ENCODE measurements around the gene MAPRE3. TPM values are rescaled to one million over a fixed set of nuclear protein-coding genes. Genes with fewer than 3 reads are reported as not detected.

The MAPRE3 gene
- total RNA-seq, 4 donors from 2014 or later = 16.8 to 64.7 (median 32.9) TPM

DNA sequence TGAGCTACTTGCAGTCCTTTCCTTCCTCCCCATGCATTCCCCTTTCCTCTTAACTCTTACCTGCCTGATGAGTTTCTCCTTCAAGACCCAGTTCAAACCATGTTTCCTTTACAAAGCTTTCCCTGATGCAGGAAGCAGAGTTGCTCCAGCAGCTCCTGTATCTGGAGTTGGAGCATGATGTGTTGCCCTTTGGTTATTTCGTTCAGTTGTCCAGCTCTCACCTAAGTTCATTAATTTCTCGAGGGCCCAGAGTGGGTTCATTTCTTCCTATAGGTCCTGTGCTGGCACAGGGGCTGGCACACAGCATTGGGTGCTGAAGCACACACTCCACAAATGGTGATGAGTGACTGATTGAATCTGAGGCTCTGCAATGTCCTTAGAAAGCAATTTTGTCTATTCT is 39.3 kb downstream of the MAPRE3 start:
- TF ChIP-seq, protein P1, sequence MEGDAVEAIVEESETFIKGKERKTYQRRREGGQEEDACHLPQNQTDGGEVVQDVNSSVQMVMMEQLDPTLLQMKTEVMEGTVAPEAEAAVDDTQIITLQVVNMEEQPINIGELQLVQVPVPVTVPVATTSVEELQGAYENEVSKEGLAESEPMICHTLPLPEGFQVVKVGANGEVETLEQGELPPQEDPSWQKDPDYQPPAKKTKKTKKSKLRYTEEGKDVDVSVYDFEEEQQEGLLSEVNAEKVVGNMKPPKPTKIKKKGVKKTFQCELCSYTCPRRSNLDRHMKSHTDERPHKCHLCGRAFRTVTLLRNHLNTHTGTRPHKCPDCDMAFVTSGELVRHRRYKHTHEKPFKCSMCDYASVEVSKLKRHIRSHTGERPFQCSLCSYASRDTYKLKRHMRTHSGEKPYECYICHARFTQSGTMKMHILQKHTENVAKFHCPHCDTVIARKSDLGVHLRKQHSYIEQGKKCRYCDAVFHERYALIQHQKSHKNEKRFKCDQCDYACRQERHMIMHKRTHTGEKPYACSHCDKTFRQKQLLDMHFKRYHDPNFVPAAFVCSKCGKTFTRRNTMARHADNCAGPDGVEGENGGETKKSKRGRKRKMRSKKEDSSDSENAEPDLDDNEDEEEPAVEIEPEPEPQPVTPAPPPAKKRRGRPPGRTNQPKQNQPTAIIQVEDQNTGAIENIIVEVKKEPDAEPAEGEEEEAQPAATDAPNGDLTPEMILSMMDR (IDR thresholded peaks at IDR 0.05) = no peak
- no peak for TF ChIP-seq POLR2AphosphoS5 (IDR thresholded peaks at IDR 0.05)
- TF ChIP-seq POLR2A (IDR thresholded peaks at IDR 0.05) = no peak
- no peak for TF ChIP-seq EP300 (IDR thresholded peaks at IDR 0.05; ENCODE audit: low read depth)
- Histone ChIP-seq H3K36me3 (no peaks in the 10 kb centered on the region), H3K9me3 (no peaks in the 10 kb centered on the region), H3K27me3 (no peaks in the 10 kb centered on the region), H3K27ac (no peak overlapping the region), H3K4me1 (no peaks in the 10 kb centered on the region), H3K4me3 (no peak overlapping the region)
- intact Hi-C loops (cut with DNase I; ENCODE audit: low total_unique reads) = no loop called here
- in situ Hi-C loops (cut with MboI; ENCODE audit: low pct_ligation_motif_present in 1 of 4, low pct_unique_long_range_greater_than_20kb in 1 of 4, low sequenced_read_pairs in 3 of 4) = loop anchor here in 3 of 4 donors (5.0 to 10.0 kb wide), 2 partner anchors 42 to 45 kb away; no protein-coding TSS in a partner anchor
- WGBS, 2 donors (ENCODE audit: low coverage in 1 of 2) = 62 to 82% methylated on average over 2 of the region's 2 CpGs
- DNase-seq = no peak

DNA sequence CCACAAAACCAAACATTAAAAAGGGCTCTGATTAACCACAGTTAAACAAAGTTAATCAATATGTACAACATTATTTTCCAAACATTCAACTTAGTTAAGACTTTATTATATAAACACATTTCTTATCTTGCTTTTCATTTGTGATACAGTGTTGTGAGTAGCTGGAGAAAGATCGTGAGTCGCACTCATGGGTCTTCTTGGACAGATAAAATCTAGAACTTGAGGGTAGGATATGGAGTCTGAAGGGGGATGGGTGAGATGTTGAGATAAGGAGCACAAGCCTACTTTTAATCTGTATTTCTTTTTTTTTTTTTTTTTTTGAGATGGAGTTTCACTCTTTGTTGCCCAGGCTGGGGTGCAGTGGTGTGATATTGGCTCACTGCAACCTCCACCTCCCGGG is 39.7 kb downstream of the MAPRE3 start:
- H3K36me3 ChIP-seq = no peaks in the 10 kb centered on the region
- no peaks in the 10 kb centered on the region for H3K9me3 ChIP-seq
- H3K27ac ChIP-seq = no peak overlapping the region
- WGBS, 2 donors (ENCODE audit: low coverage in 1 of 2) = 69 to 91% methylated on average over 3 of the region's 3 CpGs
- no peak for TF ChIP-seq EP300 (IDR thresholded peaks at IDR 0.05; ENCODE audit: low read depth)
- no peak for TF ChIP-seq POLR2A (IDR thresholded peaks at IDR 0.05)
- TF ChIP-seq POLR2AphosphoS5 (IDR thresholded peaks at IDR 0.05) = no peak
- TF ChIP-seq, protein P1 (IDR thresholded peaks at IDR 0.05) = no peak
- no peaks in the 10 kb centered on the region for H3K27me3 ChIP-seq
- no peak for DNase-seq
- no peak overlapping the region for H3K4me3 ChIP-seq
- intact Hi-C loops (cut with DNase I; ENCODE audit: low total_unique reads) = no loop called here
- peaks cover 0 to 2% (median 0%) of the 10 kb centered on the region in 4 donors for H3K4me1 ChIP-seq
- in situ Hi-C loops (cut with MboI; ENCODE audit: low pct_ligation_motif_present in 1 of 4, low pct_unique_long_range_greater_than_20kb in 1 of 4, low sequenced_read_pairs in 3 of 4) = loop anchor here in 3 of 4 donors (5.0 to 10.0 kb wide), 2 partner anchors 43 to 45 kb away; no protein-coding TSS in a partner anchor

DNA sequence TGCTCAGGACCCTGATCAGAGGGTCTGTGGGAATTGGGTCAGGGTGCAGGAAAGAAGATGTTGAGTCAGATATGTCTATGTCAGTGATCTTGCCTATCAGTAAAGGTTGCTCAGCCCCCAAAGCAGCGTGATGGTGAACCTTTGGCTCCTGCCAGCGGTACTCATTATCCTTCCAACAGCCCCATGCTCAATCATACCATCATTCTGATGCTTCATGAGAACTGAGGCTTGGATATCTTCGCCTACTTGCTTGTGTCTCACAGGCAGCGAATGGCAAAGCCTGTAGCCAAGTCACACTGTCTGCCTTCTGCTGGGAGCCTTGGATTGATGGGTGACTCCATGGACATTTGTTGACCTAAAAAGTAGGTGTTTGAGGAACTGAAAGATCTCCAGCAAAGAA is 43.3 kb downstream of the MAPRE3 start:
- no peak for DNase-seq
- Histone ChIP-seq H3K27me3 (no peaks in the 10 kb centered on the region), H3K4me3 (no peak overlapping the region), H3K27ac (no peak overlapping the region), H3K36me3 (no peaks in the 10 kb centered on the region), H3K9me3 (no peaks in the 10 kb centered on the region), H3K4me1 (peaks cover 6 to 19% (median 16%) of the 10 kb centered on the region in 4 donors)
- in situ Hi-C loops (cut with MboI; ENCODE audit: low pct_ligation_motif_present in 1 of 4, low pct_unique_long_range_greater_than_20kb in 1 of 4, low sequenced_read_pairs in 3 of 4) (loop anchor here in 3 of 4 donors (5.0 to 10.0 kb wide), 2 partner anchors 46 to 49 kb away; no protein-coding TSS in a partner anchor), intact Hi-C loops (cut with DNase I; ENCODE audit: low total_unique reads) (no loop called here)
- 96 to 100% methylated on average over 1 to 4 of the region's 4 CpGs for WGBS, 2 donors (ENCODE audit: low coverage in 1 of 2)
- TF ChIP-seq, protein P1 (IDR thresholded peaks at IDR 0.05) = no peak
- TF ChIP-seq POLR2AphosphoS5 (IDR thresholded peaks at IDR 0.05) = no peak
- no peak for TF ChIP-seq POLR2A (IDR thresholded peaks at IDR 0.05)
- no peak for TF ChIP-seq EP300 (IDR thresholded peaks at IDR 0.05; ENCODE audit: low read depth)

DNA sequence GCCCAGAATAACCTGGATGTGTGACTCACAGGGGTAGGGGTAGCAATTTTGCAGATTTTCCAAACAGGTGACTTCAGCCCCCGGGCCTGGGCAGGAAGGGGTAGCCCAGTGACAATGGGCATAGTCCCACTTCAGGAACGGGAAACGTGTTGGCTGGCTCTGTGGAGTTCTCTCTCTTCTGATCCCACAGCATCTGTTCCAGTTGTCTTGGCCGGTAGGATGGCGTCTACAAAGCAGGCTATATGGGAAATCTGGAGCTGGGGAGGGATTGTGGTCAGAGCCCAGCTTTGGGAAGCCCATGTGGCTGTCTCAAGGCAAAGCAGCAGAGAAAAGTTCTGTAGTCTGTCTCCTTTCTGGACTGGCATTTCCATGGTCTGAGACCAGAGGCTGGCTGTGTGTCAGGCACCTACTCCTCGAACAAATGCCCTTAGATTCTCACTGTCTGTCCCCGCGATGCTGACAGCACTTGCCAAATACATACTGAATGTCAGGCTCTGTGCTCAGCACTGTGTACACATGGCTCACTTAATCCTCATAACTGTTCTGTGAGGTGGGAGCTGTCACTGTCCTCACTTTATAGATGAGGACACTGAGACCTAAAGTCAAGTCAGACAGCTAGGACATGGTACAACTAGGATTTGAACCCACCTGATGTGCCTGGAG is 44.5 kb downstream of the MAPRE3 start:
- intact Hi-C loops (cut with DNase I; ENCODE audit: low total_unique reads) = no loop called here
- no peak overlapping the region for H3K4me3 ChIP-seq
- WGBS, 2 donors (ENCODE audit: low coverage in 1 of 2) = 87% methylated on average over 8 of the region's 8 CpGs; no CpG with 5 or more reads in 1 of the 2 donors
- in situ Hi-C loops (cut with MboI; ENCODE audit: low pct_ligation_motif_present in 1 of 4, low pct_unique_long_range_greater_than_20kb in 1 of 4, low sequenced_read_pairs in 3 of 4) = loop anchor here (5.0 to 10.0 kb wide), 2 partner anchors 48 to 50 kb away; no protein-coding TSS in a partner anchor
- TF ChIP-seq EP300 (IDR thresholded peaks at IDR 0.05; ENCODE audit: low read depth) = no peak
- no peak for TF ChIP-seq POLR2AphosphoS5 (IDR thresholded peaks at IDR 0.05)
- TF ChIP-seq, protein P1 (IDR thresholded peaks at IDR 0.05) = no peak
- TF ChIP-seq POLR2A (IDR thresholded peaks at IDR 0.05) = no peak
- no peaks in the 10 kb centered on the region for H3K9me3 ChIP-seq
- H3K27me3 ChIP-seq = no peaks in the 10 kb centered on the region
- H3K36me3 ChIP-seq = no peaks in the 10 kb centered on the region
- peaks cover 11 to 26% (median 22%) of the 10 kb centered on the region in 4 donors for H3K4me1 ChIP-seq
- DNase-seq = no peak
- peak overlapping the region; percentile 39 to 73 (median 58) for H3K27ac ChIP-seq

All from transverse colon (tissue), 4 donors.